HG02623 (cell line): ENCODE data around the gene CD320.
A peak's percentile ranks its signal among the peaks of the same experiment; 100 is the strongest.
"Not testable (repeated sequence)": the region's sequence is repeated elsewhere in the genome, so short reads cannot be mapped to it uniquely, and the experiment has no call there.

Source experiments
- ATAC-seq: cut with Tn5 transposase; IDR thresholded peaks from one replicate; pipeline ENCODE4 v1.9.1; 2021; ENCODE audit warnings: moderate library complexity; ENCODE audit not compliant: unreplicated experiment

Gene CD320

DNA sequence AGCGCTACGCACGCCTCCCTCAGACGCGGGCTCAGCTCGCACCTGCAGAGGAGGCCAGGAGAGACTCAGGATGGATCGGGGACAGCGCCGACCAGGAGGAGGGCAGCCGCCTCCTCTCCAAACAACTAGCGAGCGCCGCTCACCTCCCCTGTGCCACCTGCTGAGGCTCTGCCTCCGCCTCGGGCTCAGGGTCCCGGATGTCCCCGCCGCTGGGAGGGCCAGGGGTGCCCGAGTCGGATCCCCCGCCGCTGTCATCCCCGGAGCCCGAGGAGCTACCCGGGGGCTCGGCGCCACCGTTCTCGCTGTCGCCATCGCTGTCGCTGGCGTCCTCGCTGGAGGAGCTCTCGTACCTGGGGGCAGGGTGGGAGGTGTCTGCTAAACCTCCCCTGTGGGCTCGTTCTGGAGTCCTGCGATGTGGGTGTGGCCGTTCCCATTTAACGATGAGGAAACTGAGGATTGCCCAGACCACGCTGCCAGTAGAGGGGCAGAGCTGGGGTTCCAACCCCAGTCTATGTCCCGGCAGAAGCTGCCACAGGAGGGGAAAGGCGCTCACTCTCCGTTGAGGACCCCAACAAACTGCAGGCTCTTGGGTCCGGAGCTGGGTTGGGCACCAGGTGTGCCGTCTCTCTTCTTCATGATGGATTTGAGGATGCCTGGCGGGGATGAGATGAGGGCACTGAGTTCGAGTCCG lies 25.8 kb upstream of the CD320 start:
- ATAC-seq, result no peak

DNA sequence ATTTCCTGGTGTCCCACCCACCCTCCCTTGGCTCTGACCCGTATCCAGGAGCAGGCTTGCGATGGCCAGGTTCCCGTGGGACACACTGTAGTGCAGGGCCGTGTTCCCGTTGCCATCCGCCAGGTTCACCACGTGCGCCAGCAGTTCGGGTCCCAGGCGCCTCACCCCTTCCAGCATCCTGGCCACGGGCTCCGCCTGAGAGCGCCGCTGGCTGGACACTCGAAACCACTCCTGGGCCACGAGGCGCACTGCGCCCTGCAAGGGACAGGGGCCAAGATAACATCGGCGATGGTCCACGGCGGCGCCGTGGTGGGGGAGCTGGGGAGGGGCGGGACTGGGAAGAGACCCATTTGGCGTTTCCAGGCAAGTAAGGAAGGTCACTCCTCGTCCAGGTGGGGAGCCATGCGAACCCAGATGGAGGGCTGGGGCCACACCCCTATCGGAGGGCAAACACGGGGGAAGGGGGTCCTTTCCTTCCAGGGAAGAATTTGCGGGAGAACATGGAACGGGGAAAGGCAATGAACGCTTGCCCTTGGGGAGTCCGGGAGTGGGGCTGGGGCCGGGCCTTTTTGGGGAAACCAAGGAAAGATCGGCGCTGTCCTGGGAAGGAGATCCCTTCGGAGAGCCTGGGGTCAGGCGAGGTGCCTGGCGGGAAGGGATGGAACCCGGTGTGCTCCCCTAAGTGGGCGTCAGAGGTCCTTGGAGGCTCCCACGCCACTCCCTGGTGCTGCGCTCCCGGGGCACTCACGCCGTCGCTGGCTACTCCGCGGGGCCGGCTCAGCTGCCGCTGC lies 25.0 kb upstream of the CD320 start:
- no peak for ATAC-seq

DNA sequence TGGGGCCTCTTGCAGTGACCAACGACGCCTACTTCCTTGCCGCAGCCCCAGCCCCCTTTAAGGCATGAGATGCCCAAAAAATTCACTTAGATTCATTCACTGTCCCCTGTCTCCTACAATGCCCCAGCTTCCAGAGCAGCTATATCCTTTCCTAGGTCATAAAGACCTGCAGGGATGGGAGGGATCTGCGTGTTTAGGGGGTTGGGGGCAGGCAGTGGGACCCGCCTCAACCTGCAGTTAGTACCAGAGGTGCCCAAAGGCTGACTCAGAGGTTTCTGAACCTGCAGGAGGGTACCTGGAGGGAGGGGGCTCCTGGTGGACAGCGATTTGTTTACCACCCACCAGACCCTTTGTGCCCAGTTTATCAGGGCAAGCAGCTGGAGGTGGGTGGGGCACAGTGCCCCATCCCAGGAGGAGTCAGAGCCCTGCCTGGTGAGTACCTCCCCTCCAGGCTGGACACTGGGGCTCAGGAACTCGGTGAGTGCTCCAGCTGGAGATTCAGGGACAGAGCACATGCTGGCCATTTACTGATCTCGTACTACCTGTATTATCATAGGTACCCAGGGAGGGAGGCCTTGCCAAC lies 23.2 kb upstream of the CD320 start:
- no peak for ATAC-seq

DNA sequence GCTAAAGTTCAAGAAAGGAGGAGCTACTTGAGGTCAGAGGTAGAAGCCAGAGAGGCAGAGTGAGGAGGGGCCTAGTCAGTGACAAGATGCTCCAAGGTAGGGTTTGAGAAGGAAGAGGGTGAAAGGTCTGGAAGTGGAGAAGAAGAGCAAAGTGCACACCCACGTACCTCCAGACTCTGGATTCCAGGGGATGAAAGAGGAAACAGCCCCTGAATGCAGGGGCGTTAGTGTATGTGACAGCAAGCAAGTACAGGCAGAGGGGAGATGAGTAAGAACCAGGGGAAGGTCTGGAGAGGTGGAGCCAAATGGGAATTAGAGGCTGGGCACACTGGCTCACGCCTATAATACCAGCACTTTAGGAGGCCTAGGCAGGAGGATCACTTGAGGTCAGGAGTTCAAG lies 21.8 kb upstream of the CD320 start:
- ATAC-seq, result no peak

DNA sequence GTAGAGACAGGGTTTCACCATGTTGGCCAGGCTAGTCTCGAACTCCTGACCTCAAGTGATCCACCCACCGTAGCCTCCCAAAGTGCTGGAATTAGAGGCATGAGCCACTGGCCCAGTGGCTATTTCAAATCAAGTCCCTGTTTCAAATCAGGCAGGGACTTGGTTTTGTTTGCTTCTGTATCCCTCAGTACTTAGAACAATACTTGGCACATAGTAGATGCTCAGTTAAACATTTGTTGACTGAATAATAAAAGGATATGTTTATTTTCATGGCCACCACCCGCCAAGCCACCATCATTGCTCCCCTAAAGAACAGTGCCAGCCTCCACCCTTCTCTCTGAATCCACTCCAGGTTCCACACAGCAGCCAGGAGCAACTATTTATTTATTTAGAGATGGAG lies 17.3 kb upstream of the CD320 start:
- ATAC-seq, result no peak

DNA sequence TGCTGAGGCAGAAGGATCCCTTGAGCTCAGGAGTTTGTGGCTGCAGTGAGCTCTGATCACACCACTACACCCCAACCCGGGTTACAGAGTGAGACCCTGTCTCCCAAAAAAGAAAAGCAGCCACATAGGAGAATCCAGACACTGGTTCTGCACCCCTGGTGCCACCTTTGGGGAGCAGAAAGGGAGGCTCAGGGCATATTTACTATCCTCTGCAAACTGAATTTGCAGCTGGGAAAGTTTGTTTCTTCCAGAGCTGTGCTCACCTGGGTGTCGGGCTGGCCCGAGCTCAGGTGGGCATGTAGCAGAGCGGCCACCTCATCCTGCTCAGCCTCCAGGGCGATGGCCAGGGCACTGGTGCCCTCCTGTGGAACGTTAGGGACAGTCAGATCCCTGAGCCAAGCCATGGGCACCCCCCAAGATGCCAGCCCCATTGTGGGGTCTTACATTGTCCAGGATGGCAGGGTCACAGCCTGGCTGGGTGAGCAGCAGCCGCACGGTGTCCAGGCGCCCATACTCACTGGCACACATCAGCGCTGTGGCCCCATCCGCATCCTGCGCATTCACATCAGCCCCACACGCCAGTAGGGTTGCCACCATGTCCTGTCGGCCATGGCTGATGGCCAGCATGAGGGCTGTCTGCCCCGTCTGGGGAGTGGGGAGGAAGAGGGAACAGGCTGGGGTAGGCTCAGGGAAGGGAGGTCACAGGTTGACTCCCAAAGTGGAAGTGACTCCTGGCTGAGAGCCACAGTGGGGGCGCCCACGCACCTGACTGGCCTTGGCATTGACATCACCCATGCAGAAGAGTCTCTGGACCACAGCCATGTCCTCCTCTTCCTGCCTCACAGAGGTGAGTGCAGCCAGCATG lies 16.3 kb upstream of the CD320 start:
- ATAC-seq, result no peak

DNA sequence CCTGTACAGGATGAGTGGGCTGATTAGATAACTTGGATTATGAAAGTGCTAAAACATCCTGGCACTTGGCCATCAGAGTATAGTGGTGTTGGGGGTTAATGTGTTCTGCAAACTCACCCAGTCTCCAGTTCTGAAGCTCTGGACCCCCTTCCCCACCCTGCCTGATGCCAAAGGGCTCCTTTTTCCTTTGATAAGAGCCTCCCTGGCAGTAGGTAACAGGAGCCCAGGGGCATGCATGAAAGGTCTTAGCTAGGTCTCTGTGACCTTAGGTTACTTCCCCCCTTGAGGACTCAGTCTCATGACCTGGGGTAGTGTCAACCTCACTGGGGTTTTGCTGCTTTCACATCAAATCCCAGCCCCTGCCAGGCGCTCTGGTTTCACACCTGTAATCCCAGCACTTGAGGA lies 15.6 kb upstream of the CD320 start:
- ATAC-seq, result no peak

DNA sequence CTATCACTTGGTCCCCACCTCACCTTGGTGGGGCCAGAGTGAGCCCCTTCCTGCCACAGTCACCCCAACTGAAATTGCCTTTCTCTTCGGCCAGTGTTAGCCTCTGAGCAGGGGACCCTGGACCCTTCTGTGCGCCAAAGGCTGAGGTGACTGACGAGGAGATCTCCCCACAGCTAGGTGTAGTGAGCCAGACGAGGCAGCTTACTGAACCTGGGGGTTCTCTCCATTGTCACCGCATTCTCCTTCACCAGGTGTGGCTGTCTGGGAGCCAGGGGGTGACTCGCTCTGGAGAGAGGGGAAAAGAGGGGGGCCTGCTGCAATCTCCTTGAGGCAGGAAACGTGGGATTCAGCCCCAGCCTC lies 14.5 kb upstream of the CD320 start:
- no peak for ATAC-seq

DNA sequence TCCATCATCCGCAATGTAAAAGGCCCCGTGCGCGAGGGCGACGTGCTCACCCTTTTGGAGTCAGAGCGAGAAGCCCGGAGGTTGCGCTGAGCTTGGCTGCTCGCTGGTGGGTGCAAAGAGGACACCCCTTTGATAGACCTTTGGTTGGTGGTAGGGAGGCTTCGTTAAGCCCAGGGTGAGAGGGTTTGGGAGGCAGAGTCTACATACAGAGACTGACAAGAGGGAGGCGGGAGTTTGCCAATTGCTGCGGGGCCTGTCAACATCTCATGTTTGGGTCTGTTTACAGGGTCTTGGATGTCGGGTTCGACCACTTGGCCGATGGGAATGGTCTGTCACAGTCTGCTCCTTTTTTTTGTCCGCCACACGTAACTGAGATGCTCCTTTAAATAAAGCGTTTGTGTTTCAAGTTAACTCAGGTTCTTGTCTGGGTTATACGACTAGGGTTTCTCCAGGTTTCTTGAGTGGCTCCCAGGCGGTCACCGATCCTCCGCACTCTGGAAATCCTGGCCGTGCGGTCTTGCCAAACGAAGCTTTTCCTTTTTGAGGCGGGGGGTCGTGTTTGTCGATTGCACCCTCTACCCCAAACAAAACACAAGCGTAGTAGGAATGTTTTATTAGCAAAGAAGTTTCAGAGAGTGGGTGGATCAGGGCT lies 14.0 kb upstream of the CD320 start:
- ATAC-seq, result no peak

DNA sequence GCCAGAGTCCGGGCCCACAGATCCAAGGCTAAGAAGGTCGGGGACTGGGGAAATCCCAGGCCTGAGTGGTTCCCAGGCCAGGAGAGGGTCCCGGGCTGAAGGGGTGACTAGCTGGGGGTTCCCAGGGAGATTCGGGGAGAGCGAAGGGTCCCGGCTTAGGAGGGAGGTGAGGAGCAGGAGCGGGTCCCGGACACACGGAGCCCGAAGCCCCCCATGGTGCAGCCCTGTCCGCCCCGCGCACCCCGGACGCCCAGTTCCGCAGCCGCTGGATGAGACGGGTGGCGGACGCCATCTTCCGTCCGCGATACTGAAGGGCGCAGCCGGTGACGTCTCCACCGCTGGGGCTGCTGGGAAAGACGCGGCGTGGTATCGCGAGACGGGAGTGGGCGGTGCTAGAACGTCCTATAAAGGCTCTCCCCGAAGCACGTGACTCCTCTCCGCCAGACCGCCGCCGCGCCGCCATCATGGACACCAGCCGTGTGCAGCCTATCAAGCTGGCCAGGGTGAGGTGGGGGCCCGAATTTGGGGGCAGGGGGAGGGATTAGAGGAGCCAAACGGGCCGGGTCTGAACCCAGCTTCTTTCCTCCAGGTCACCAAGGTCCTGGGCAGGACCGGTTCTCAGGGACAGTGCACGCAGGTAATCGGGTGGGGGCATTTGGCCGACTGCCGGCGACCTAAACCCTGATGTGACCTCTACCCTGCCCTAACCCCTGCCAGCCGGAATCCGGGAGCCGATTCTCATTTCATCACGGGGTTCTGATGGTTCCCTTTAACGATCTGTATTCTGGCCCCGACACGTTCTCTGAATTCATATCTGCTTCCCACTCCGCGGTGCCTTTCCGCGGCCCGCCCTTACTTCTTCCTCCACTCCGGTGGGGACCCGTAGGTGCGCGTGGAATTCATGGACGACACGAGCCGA lies 13.2 kb upstream of the CD320 start, which contains the start of the genes NDUFA7 and RPS28:
Gene NDUFA7 (minus strand): TSS at position 309 of the 919 bp plus-strand sequence. CDS start 17 bp downstream, at position 292.
Gene RPS28 (plus strand): TSS at position 430 of the 919 bp plus-strand sequence. CDS start 35 bp downstream, at position 465.
- peak; percentile 78 for ATAC-seq

DNA sequence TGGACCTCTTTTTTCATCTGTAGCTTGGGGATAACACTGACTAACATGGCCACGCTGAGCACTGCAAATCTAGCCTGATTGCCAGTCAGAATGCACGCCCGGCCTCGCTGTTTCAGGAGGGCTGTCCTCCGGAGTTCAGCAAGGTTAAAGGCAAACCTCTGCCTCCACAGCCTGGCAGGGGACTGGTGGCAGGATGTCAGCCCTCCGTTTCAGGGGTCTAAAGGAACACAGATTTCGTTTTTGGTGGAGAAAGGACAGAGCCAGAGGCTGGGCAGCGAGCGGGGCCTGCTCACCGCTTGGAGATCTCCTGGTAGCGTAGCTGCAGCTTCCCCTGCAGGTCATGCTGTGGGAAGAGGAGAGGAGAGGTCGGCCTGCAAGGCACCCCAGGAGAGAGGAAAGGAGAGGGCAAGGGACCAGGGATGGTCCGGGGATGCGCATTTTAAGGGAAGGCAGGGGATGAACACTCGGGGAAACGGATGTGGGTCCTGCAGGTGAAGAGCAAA lies 12.5 kb upstream of the CD320 start:
- no peak for ATAC-seq

DNA sequence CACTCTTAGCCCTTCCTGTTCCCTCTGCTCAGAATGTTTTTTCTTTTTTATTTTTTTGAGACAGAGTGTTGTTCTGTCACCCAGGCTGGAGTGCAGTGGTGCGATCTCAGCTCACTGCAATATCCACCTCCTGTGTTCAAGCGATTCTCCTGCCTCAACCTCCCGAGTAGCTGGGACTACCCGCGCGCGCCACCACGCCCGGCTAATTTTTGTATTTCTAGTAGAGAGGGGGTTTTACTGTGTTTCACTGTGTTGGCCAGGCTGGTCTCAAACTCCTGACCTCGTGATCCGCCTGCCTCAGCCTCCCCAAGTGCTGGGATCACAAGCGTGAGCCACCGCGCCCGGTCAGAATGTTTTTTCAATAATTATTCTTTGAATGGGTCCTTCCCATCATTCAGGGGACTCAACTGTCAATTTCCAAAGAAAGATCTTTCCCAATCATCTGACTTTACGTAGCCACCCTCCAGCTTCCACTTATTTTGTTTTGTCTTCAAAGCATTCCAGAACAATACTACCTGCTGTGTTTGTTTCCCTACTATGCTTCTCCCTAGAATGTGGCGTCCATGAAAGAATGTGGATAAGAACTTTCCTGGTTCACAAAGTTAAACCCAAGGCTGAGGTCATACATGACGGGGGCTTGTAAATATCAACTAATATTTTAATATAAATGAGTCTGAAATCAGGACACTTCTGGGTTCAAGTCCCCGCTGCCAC lies 11.8 kb upstream of the CD320 start:
- no peak for ATAC-seq

DNA sequence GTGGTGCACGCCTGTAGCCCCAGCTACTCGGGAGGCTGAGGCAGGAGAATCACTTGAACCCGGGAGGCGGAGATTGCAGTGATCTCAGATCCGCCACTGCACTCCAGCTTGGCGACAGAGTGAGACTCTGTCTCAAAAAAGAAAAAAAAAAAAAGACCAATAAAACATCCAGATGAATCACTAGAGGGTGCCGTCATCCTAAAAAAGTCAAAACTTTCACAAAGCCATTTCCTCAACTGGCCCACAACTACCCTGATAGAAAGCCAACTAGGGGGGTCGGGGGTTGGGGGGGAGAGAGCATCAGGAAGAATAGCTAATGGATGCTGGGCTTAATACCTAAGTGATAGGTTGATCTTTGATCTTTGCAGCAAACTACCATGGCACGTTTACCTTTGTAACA lies 10.7 kb upstream of the CD320 start:
- not testable (repeated sequence) for ATAC-seq

DNA sequence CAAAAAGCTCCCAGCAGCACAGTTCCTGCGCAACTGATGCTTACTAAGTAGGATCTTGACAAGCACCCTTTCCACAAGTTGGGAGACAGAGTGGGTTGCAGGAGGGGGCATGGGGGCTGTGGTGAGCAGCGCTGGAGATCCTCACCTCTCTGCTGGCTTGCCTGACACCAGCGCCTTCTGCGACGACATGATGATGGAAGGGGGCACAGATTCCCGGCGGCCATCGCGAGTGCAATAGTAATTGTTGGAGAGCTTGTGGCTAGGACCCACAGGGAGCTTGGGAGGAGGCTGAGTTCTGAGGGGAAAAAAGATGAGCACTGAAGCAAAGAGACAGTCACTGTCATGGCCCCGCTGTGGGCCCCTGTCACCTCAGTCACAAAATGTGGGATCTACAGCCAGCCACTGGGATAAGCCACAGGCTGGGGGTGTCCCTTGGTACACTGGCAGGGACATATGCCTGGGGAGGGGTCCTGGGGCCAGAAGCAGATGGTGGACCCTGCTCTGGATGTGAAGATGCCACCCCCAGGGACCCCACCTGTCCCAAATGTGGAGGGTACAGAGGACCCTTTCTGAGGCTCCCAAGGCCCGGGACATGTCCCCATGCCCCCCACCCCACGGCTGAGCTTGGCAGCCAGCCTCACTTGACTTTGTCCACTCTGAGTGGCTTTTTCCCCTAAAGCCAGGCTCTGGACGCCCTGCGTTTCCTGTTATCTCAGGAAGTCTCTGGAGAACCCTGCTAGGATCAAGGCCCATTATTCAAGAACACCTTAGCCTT lies 8.4 kb upstream of the CD320 start:
- ATAC-seq, result no peak

DNA sequence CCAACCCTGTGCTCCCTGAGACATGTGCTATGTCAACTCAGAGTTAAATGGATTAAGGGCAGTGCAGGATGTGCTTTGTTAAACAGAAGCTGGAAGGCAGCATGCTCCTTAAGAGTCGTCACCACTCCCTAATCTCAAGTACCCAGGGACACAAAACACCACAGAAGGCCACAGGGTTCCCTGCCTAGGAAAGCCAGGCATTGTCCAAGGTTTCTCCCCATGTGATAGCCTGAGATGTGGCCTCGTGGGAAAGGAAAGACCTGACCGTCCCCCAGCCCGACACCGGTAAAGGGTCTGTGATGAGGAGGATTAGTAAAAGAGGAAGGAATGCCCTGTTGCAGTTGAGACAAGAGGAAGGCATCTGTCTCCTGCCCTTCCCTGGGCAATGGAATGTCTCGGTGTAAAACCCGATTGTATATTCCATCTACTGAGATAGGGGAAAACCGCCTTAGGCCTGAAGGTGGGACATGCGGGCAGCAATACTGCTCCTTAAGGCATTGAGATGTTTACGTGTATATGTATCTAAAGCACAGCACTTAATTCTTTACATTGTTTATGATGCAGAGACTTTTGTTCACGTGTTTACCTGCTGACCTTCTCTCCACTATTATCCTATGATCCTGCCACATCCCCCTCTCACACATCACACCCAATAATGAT lies 7.0 kb upstream of the CD320 start:
- not testable (repeated sequence) for ATAC-seq

DNA sequence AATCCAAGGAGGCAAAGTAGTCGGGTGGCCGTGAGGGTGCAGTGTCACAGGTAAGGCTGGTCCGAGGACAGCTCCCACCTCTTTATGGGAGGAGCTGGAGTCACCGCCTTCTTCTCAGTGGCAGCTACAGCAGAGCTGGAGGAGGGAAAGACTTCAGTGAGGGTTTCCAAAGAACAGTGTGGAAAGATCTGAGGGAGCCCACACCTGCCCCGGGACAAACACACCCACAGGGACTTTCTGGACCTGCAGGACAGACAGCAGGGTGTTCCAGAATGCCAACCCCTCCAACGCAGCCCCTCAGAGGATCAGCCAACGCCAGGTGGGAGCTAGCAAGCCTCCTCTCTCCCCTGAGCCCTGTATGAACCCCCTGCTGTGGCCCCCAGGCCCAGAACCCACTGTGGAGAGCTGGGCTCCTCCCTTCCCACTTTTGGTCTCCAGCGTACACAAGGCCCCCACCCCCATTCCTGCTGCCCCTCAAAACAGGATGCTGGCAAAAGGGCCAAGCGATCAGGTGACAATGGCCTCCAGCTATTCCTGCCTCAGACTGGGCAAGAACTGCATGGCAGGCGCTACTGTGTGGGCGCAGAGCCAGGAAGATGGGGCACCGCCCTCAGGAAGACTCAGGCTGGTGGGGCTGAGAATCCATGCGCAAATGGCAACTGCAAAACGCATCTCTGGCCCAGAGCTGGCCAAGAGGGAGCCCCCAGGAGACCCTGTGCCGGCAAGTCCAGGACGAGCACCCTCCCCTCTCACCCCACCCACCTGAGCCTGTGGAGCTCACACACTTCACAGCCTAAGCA lies 3.5 kb upstream of the CD320 start:
- ATAC-seq, result no peak
